PC-3 (cell line): ENCODE data around the gene GPC5.
"Not testable (repeated sequence)": the region's sequence is repeated elsewhere in the genome, so short reads cannot be mapped to it uniquely, and the experiment has no call there.

ENCODE experiments used
- CTCF ChIP-seq: fragments of 300-600 bp; sonication (generic); conservative IDR thresholded peaks from 2 replicates; pipeline ENCODE4 v1.5.1; 2017; ENCODE audit warnings: antibody characterized with exemption, low read depth, mild to moderate bottlenecking, low read length
- EZH2 ChIP-seq: fragments of 300-600 bp; sonication (generic); IDR thresholded peaks from one replicate; pipeline ENCODE4 v1.6.1; 2017; ENCODE audit warnings: antibody characterized with exemption, mild to moderate bottlenecking, low read length; ENCODE audit not compliant: unreplicated experiment
- EZH2phosphoT487 ChIP-seq: fragments of 300-600 bp; sonication (generic); IDR thresholded peaks from 2 replicates; pipeline ENCODE4 v1.6.1; 2018; ENCODE audit warnings: mild to moderate bottlenecking, antibody characterized with exemption, low read length, borderline replicate concordance

DNA sequence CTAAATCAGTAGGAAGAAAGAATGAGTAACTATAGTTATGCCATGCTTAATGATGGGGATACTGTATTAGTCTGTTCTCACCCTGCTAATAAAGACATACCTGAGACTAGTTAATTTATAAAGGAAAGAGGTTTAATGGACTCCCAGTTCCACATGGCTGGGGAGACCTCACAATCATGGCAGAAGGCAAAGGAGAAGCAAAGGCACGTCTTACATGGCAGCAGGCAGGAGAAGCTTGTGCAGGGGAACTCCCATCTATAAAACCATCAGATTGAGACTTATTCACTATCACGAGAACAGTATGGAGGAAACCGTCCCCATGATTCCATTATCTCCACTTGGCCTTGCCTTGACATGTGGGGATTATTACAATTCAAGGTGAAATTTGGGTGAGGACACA, 1084.4 kb downstream of the GPC5 start:
- not testable (repeated sequence) for TF ChIP-seq CTCF, EZH2, EZH2phosphoT487
